Hepatocyte (in vitro differentiated cells): ENCODE results near the gene PRND. TPM values are rescaled to one million over a fixed set of nuclear protein-coding genes. Genes with fewer than 3 reads are reported as not detected.

Experiments used
- DNase-seq: peaks from one replicate; pipeline ENCODE4 v3.0.0-alpha.2; 2016; ENCODE audit warnings: low spot score
- H2AFZ ChIP-seq: fragments of 200-600 bp; sonication (generic); 2 replicates; pipeline ENCODE4 v1.6.0; 2016; ENCODE audit warnings: antibody characterized with exemption, mild to moderate bottlenecking
- H3K27ac ChIP-seq: fragments of 200-600 bp; sonication (generic); 2 replicates; pipeline ENCODE4 v1.5.1; 2016; ENCODE audit warnings: mild to moderate bottlenecking
- H3K27me3 ChIP-seq: fragments of 200-600 bp; sonication (generic); 2 replicates; pipeline ENCODE4 v1.6.1; 2016
- H3K36me3 ChIP-seq: fragments of 200-600 bp; sonication (generic); replicated peaks from 2 replicates; pipeline ENCODE4 v1.5.1; 2016; ENCODE audit warnings: low read depth; ENCODE audit not compliant: insufficient read depth
- H3K4me1 ChIP-seq: fragments of 200-600 bp; sonication (generic); 2 replicates; pipeline ENCODE4 v1.5.1; 2016; ENCODE audit warnings: mild to moderate bottlenecking, moderate library complexity; ENCODE audit not compliant: insufficient read depth
- H3K4me2 ChIP-seq: fragments of 200-600 bp; sonication (generic); 2 replicates; pipeline ENCODE4 v1.6.0; 2016
- H3K4me3 ChIP-seq: fragments of 200-600 bp; sonication (generic); 2 replicates; pipeline ENCODE4 v1.5.1; 2016; ENCODE audit warnings: mild to moderate bottlenecking
- H3K79me2 ChIP-seq: fragments of 200-600 bp; sonication (generic); 2 replicates; pipeline ENCODE4 v1.6.0; 2017; ENCODE audit warnings: mild to moderate bottlenecking
- H3K9me2 ChIP-seq: fragments of 200-600 bp; sonication (generic); replicated peaks from 2 replicates; pipeline ENCODE4 v1.6.0; 2017; ENCODE audit warnings: mild to moderate bottlenecking; ENCODE audit not compliant: insufficient read depth
- H3K9me3 ChIP-seq: fragments of 200-600 bp; sonication (generic); 2 replicates; pipeline ENCODE4 v1.5.1; 2016; ENCODE audit warnings: low read depth, mild to moderate bottlenecking
- H4K20me1 ChIP-seq: fragments of 200-600 bp; sonication (generic); 2 replicates; pipeline ENCODE4 v1.6.0; 2016; ENCODE audit warnings: mild to moderate bottlenecking; ENCODE audit not compliant: insufficient read depth, poor library complexity, severe bottlenecking
- EZH2 ChIP-seq: fragments of 200-600 bp; sonication (generic); IDR thresholded peaks from 2 replicates; pipeline ENCODE4 v1.6.1; 2016; ENCODE audit warnings: antibody characterized with exemption, mild to moderate bottlenecking, borderline replicate concordance
- EZH2phosphoT487 ChIP-seq: fragments of 200-600 bp; sonication (generic); IDR thresholded peaks from one replicate; pipeline ENCODE4 v1.6.1; 2018; ENCODE audit warnings: antibody characterized with exemption, mild to moderate bottlenecking, low read depth, moderate library complexity; ENCODE audit not compliant: unreplicated experiment, severe bottlenecking
- WGBS: methylation state at CpG from one replicate; pipeline ENCODE4 v1.1.6; 2016; ENCODE audit warnings: low lambda C conversion rate; ENCODE audit errors: missing lambda C conversion rate; 5-methylcytosine and 5-hydroxymethylcytosine counted together
- polyA plus RNA-seq: library from polyadenylated mRNA; unstranded; fragments of >200 nt; fragmentation: Nextera tagmentation; extraction: Ambion mirVana; gene quantifications from 2 replicates; pipeline ENCODE4 v1.2.1, GENCODE V29; 2016
- total RNA-seq: library from RNA; depleted of rRNA; stranded (reverse); fragments of >200 nt; gene quantifications from 2 replicates; pipeline ENCODE4 v1.2.3, GENCODE V29; 2014
- TF ChIP-seq, protein P1 (sequence below): fragments of 200-600 bp; sonication (generic); IDR thresholded peaks from 2 replicates; pipeline ENCODE4 v1.5.1; 2016; ENCODE audit warnings: antibody characterized with exemption, mild to moderate bottlenecking; ENCODE audit not compliant: poor library complexity

PRND gene
- total and polyA plus RNA-seq, 2 experiments from 2014 or later = 0.34 to 0.70 TPM

DNA sequence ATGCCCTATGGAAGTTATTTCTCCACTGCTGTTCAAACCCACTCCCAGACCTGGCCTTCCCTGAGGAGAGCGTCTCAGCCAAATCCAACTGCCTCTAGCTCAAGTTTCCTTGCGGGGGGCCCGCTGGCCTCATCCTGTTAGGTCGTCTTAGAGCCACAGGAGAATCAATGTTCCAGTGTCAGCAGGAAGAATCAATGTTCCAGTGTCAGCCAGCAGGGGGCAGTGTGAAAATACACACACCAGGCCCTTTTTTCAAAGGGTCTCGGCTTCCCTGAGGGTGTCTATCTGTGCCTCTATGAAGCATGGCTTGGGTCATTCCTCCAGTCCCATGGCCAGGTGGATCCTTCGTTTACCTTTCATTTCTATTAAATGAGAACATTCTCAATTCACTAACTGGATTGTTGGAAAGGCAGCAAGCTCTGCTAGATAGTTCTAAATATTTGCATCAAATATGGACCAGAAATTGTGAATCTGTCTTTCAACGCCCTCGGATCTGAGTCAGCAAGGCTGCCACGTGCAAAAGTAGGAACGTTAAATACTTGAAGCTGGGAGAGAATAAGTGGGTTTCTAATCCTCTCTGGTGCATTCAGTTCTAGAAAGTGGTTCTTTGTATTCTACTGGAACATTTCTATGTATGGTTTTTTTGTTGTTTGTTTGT is 19.2 kb downstream of the PRND start:
- 41% methylated on average over 10 of the region's 10 CpGs for WGBS
- Histone ChIP-seq H3K27me3 (peaks cover 8% of the 10 kb centered on the region), H4K20me1 (no peaks in the 10 kb centered on the region), H3K4me2 (no peak overlapping the region), H3K79me2 (no peaks in the 10 kb centered on the region), H3K27ac (no peak overlapping the region), H3K4me3 (no peak overlapping the region), H3K4me1 (no peaks in the 10 kb centered on the region), H3K9me3 (no peaks in the 10 kb centered on the region), H3K36me3 (no peaks in the 10 kb centered on the region), H2AFZ (no peak overlapping the region), H3K9me2 (no peaks in the 10 kb centered on the region)
- peak; percentile 60 for DNase-seq
- no peak for TF ChIP-seq EZH2
- TF ChIP-seq EZH2phosphoT487 = no peak
- TF ChIP-seq, protein P1, sequence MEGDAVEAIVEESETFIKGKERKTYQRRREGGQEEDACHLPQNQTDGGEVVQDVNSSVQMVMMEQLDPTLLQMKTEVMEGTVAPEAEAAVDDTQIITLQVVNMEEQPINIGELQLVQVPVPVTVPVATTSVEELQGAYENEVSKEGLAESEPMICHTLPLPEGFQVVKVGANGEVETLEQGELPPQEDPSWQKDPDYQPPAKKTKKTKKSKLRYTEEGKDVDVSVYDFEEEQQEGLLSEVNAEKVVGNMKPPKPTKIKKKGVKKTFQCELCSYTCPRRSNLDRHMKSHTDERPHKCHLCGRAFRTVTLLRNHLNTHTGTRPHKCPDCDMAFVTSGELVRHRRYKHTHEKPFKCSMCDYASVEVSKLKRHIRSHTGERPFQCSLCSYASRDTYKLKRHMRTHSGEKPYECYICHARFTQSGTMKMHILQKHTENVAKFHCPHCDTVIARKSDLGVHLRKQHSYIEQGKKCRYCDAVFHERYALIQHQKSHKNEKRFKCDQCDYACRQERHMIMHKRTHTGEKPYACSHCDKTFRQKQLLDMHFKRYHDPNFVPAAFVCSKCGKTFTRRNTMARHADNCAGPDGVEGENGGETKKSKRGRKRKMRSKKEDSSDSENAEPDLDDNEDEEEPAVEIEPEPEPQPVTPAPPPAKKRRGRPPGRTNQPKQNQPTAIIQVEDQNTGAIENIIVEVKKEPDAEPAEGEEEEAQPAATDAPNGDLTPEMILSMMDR = peak; percentile 67

DNA sequence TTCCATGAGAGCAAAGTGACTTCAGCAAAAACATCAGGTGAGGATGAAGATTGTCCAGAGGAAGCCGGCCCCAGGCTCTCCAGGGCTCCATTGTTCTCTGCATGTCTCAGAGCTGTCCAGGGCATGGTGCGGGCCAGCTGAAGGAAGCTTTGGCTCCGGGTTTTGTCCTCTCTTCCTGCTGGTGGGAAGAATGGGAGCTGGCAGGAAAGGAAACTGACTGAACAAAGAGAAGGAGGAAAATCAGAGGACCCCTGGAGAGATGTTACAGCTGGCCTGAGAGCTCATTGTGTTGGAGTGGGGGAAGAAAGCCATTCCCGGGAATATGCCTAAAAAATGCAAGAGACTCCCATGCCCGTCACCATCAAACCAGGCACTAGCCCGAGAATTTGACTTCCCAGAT is 27.1 kb downstream of the PRND start:
- DNase-seq = no peak
- H3K27me3 ChIP-seq = peaks cover 30% of the 10 kb centered on the region
- no peaks in the 10 kb centered on the region for H4K20me1 ChIP-seq
- H3K27ac ChIP-seq = no peak overlapping the region
- H3K4me3 ChIP-seq = no peak overlapping the region
- WGBS = 45% methylated on average over 6 of the region's 6 CpGs
- no peaks in the 10 kb centered on the region for H3K36me3 ChIP-seq
- TF ChIP-seq, protein P1 = no peak
- TF ChIP-seq EZH2 (no peak), EZH2phosphoT487 (no peak)
- no peaks in the 10 kb centered on the region for H3K9me3 ChIP-seq
- H3K4me2 ChIP-seq = no peak overlapping the region
- H3K4me1 ChIP-seq = no peaks in the 10 kb centered on the region
- no peak overlapping the region for H2AFZ ChIP-seq
- H3K9me2 ChIP-seq = no peaks in the 10 kb centered on the region
- H3K79me2 ChIP-seq = no peaks in the 10 kb centered on the region

DNA sequence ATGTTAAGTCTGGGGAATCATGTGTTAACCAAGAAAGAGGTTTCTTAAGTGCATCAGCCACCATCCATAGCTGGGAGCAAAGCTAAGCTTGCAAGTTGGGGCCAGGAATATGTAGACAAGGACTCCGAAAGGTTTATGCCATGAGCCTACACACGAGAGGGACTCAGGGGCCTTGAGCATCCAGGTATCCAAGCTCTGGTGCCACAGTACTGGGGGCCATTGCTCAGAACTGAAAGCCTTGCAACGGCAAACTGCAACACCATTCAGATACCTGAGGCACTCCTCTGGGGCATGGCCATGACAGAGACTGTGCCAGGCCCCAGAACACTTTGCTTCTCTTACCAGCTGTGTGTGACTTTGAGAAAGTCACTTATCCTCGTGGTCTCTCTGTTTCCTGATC is 27.6 kb downstream of the PRND start:
- Histone ChIP-seq H3K4me1 (no peaks in the 10 kb centered on the region), H2AFZ (no peak overlapping the region), H3K36me3 (no peaks in the 10 kb centered on the region), H4K20me1 (no peaks in the 10 kb centered on the region), H3K27ac (no peak overlapping the region), H3K27me3 (peaks cover 30% of the 10 kb centered on the region), H3K79me2 (no peaks in the 10 kb centered on the region), H3K4me3 (no peak overlapping the region), H3K9me2 (no peaks in the 10 kb centered on the region), H3K4me2 (no peak overlapping the region), H3K9me3 (no peaks in the 10 kb centered on the region)
- no peak for TF ChIP-seq EZH2phosphoT487
- TF ChIP-seq, protein P1 = no peak
- TF ChIP-seq EZH2 = no peak
- no peak for DNase-seq
- WGBS = 82% methylated on average over 4 of the region's 4 CpGs
